ENCODE measurements around the gene SMAD6. TPM values are rescaled to one million over a fixed set of nuclear protein-coding genes. Genes with fewer than 3 reads are reported as not detected.
A peak's percentile ranks its signal among the peaks of the same experiment; 100 is the strongest.

Gene SMAD6
- total RNA-seq, 1 experiment from 2014 or later, result 7.6 TPM

GRCh38 chr15:66663664-66664063, 38.4 kb upstream of the SMAD6 start:
- no peak overlapping the region for H3K4me3 ChIP-seq
- H3K4me1 ChIP-seq, result no peaks in the 10 kb centered on the region
- no peak for DNase-seq
- H3K27me3 ChIP-seq, result no peaks in the 10 kb centered on the region
- H3K9me3 ChIP-seq (replicated peaks), result peaks cover 5% of the 10 kb centered on the region; the same call in 1 of the 2 replicates
- H3K27ac ChIP-seq, result no peak overlapping the region
- no peaks in the 10 kb centered on the region for H3K36me3 ChIP-seq

- H3K4me3 ChIP-seq, result no peak overlapping the region
- no peak overlapping the region for H3K27ac ChIP-seq
- H3K36me3 ChIP-seq, result no peaks in the 10 kb centered on the region
- H3K27me3 ChIP-seq, result no peaks in the 10 kb centered on the region
- DNase-seq, result no peak
- no peaks in the 10 kb centered on the region; the same call in 1 of the 2 replicates for H3K4me1 ChIP-seq
- H3K9me3 ChIP-seq (replicated peaks), result peaks cover 5% of the 10 kb centered on the region; the same call in 1 of the 2 replicates
Observed at GRCh38 chr15:66670175-66670574, 31.9 kb upstream of the SMAD6 start.

GRCh38 chr15:66670762-66671580, 31.1 kb upstream of the SMAD6 start:
- no peaks in the 10 kb centered on the region; the same call in 1 of the 2 replicates for H3K4me1 ChIP-seq
- no peak overlapping the region for H3K27ac ChIP-seq
- peaks cover 5% of the 10 kb centered on the region; the same call in 1 of the 2 replicates for H3K9me3 ChIP-seq (replicated peaks)
- no peaks in the 10 kb centered on the region for H3K36me3 ChIP-seq
- no peak overlapping the region for H3K4me3 ChIP-seq
- DNase-seq, result peak; percentile 46 to 56
- H3K27me3 ChIP-seq, result no peaks in the 10 kb centered on the region

- no peak overlapping the region for H3K27ac ChIP-seq
- DNase-seq, result no peak
- no peaks in the 10 kb centered on the region; the same call in 1 of the 2 replicates for H3K4me1 ChIP-seq
- H3K9me3 ChIP-seq (replicated peaks), result peaks cover 1% of the 10 kb centered on the region; the same call in 1 of the 2 replicates
- H3K36me3 ChIP-seq, result no peaks in the 10 kb centered on the region
- no peak overlapping the region for H3K4me3 ChIP-seq
- no peaks in the 10 kb centered on the region for H3K27me3 ChIP-seq
Observed at GRCh38 chr15:66672867-66673266, 29.2 kb upstream of the SMAD6 start.

GRCh38 chr15:66673410-66674322, 28.4 kb upstream of the SMAD6 start:
- no peak overlapping the region for H3K27ac ChIP-seq
- no peaks in the 10 kb centered on the region for H3K27me3 ChIP-seq
- DNase-seq, result peak; percentile 33 to 36
- H3K4me1 ChIP-seq, result peaks cover 5% of the 10 kb centered on the region
- no peaks in the 10 kb centered on the region for H3K36me3 ChIP-seq
- H3K9me3 ChIP-seq (replicated peaks), result no peaks in the 10 kb centered on the region
- no peak overlapping the region for H3K4me3 ChIP-seq

- Histone ChIP-seq H3K9me3 (replicated peaks) (no peaks in the 10 kb centered on the region), H3K27me3 (no peaks in the 10 kb centered on the region), H3K27ac (no peak overlapping the region), H3K36me3 (no peaks in the 10 kb centered on the region), H3K4me3 (no peak overlapping the region), H3K4me1 (peaks cover 15% of the 10 kb centered on the region)
- DNase-seq, result no peak
Observed at GRCh38 chr15:66674756-66675155, 27.3 kb upstream of the SMAD6 start.

- Histone ChIP-seq H3K36me3 (no peaks in the 10 kb centered on the region), H3K27ac (no peak overlapping the region), H3K9me3 (replicated peaks) (no peaks in the 10 kb centered on the region), H3K4me1 (peaks cover 21% of the 10 kb centered on the region), H3K27me3 (no peaks in the 10 kb centered on the region), H3K4me3 (no peak overlapping the region)
- no peak for DNase-seq
Observed at GRCh38 chr15:66675446-66675845, 26.6 kb upstream of the SMAD6 start.

GRCh38 chr15:66677336-66677735, 24.7 kb upstream of the SMAD6 start:
- Histone ChIP-seq H3K9me3 (replicated peaks) (peaks cover 7% of the 10 kb centered on the region; the same call in 1 of the 2 replicates), H3K36me3 (no peaks in the 10 kb centered on the region), H3K27ac (no peak overlapping the region), H3K4me1 (peaks cover 24% of the 10 kb centered on the region), H3K27me3 (no peaks in the 10 kb centered on the region), H3K4me3 (no peak overlapping the region)
- DNase-seq, result no peak

- Histone ChIP-seq H3K4me3 (no peak overlapping the region), H3K4me1 (peaks cover 24% of the 10 kb centered on the region), H3K27me3 (no peaks in the 10 kb centered on the region), H3K9me3 (replicated peaks) (peaks cover 7% of the 10 kb centered on the region; the same call in 1 of the 2 replicates), H3K36me3 (no peaks in the 10 kb centered on the region), H3K27ac (peak overlapping the region; percentile 48)
- no peak for DNase-seq
Observed at GRCh38 chr15:66679061-66679656, 22.9 kb upstream of the SMAD6 start.

GRCh38 chr15:66679657-66680108, 22.4 kb upstream of the SMAD6 start:
- peaks cover 7% of the 10 kb centered on the region; the same call in 1 of the 2 replicates for H3K9me3 ChIP-seq (replicated peaks)
- DNase-seq, result peak; percentile 94 to 95
- peak overlapping the region; percentile 48 for H3K27ac ChIP-seq
- peaks cover 24% of the 10 kb centered on the region for H3K4me1 ChIP-seq
- H3K27me3 ChIP-seq, result no peaks in the 10 kb centered on the region
- H3K36me3 ChIP-seq, result no peaks in the 10 kb centered on the region
- H3K4me3 ChIP-seq, result no peak overlapping the region

GRCh38 chr15:66680502-66680901, 21.5 kb upstream of the SMAD6 start:
- Histone ChIP-seq H3K4me1 (peaks cover 24% of the 10 kb centered on the region), H3K36me3 (no peaks in the 10 kb centered on the region), H3K27me3 (no peaks in the 10 kb centered on the region), H3K9me3 (replicated peaks) (peaks cover 7% of the 10 kb centered on the region; the same call in 1 of the 2 replicates), H3K4me3 (no peak overlapping the region), H3K27ac (no peak overlapping the region)
- DNase-seq, result no peak

- Histone ChIP-seq H3K4me3 (no peak overlapping the region), H3K9me3 (replicated peaks) (peaks cover 7% of the 10 kb centered on the region; the same call in 1 of the 2 replicates)
- no peak for DNase-seq
Observed at GRCh38 chr15:66681395-66681794, 20.6 kb upstream of the SMAD6 start.

GRCh38 chr15:66682246-66682645, 19.8 kb upstream of the SMAD6 start:
- DNase-seq, result no peak
- Histone ChIP-seq H3K9me3 (replicated peaks) (peaks cover 7% of the 10 kb centered on the region; the same call in 1 of the 2 replicates), H3K4me1 (peaks cover 24% of the 10 kb centered on the region), H3K36me3 (no peaks in the 10 kb centered on the region), H3K27ac (no peak overlapping the region), H3K4me3 (no peak overlapping the region), H3K27me3 (no peaks in the 10 kb centered on the region)

More at GRCh38 chr15:66681395-66681794, 20.6 kb upstream of the SMAD6 start:
- Histone ChIP-seq H3K4me1 (peaks cover 24% of the 10 kb centered on the region), H3K27ac (no peak overlapping the region), H3K36me3 (no peaks in the 10 kb centered on the region), H3K27me3 (no peaks in the 10 kb centered on the region)

GRCh38 chr15:66682865-66683264, 19.2 kb upstream of the SMAD6 start:
- Histone ChIP-seq H3K4me3 (no peak overlapping the region), H3K4me1 (peaks cover 24% of the 10 kb centered on the region), H3K36me3 (no peaks in the 10 kb centered on the region), H3K9me3 (replicated peaks) (peaks cover 7% of the 10 kb centered on the region; the same call in 1 of the 2 replicates), H3K27ac (no peak overlapping the region), H3K27me3 (no peaks in the 10 kb centered on the region)
- no peak for DNase-seq
